HepG2 (cell line): ENCODE measurements around the gene LRRC17. TPM values are rescaled to one million over a fixed set of nuclear protein-coding genes. Genes with fewer than 3 reads are reported as not detected.
A peak's percentile ranks its signal among the peaks of the same experiment; 100 is the strongest.

Experiments
- CAMTA2 ChIP-seq: sonication (generic); formaldehyde crosslinking; IDR thresholded peaks from 2 replicates; pipeline ENCODE4 v1.4.0; 2020; ENCODE audit warnings: mild to moderate bottlenecking, missing genetic modification reagents, borderline replicate concordance
- CREBL2 ChIP-seq: sonication (generic); formaldehyde crosslinking; IDR thresholded peaks from 2 replicates; pipeline ENCODE4 v1.8.1; 2023; ENCODE audit warnings: missing genetic modification reagents, mild to moderate bottlenecking, borderline replicate concordance
- HNF1A ChIP-seq, 2 experiments: sonication (generic) in 1 of 2; formaldehyde crosslinking in 1 of 2; IDR thresholded peaks; 2 replicates each; pipeline versions ENCODE4 v1.4.0 to v1.6.1; 2016 to 2020; ENCODE audit warnings: borderline replicate concordance in 1 of 2, low read depth in 1 of 2, mild to moderate bottlenecking in 1 of 2, missing genetic modification reagents in 1 of 2
- HOXD1 ChIP-seq: sonication (generic); formaldehyde crosslinking; IDR thresholded peaks from 2 replicates; pipeline ENCODE4 v1.5.0; 2020; ENCODE audit warnings: missing genetic modification reagents
- IRF2 ChIP-seq: IDR thresholded peaks from 2 replicates; pipeline ENCODE4 v1.6.1; 2018; ENCODE audit warnings: missing genetic modification reagents, missing compliant biosample characterization
- MAZ ChIP-seq, 2 experiments: sonication (generic) in 1 of 2; formaldehyde crosslinking in 1 of 2; IDR thresholded peaks; 2 replicates each; pipeline versions ENCODE4 v1.5.0 to v1.6.1; 2012 to 2020; ENCODE audit warnings: low read depth in 2 of 2, mild to moderate bottlenecking in 2 of 2, borderline replicate concordance in 1 of 2, improper control_type of control experiment in 1 of 2, low read length in 1 of 2, missing genetic modification reagents in 1 of 2, moderate library complexity in 1 of 2
- NFAT5 ChIP-seq: sonication (generic); formaldehyde crosslinking; IDR thresholded peaks from 2 replicates; pipeline ENCODE4 v1.4.0; 2020; ENCODE audit warnings: missing genetic modification reagents
- RFX1 ChIP-seq: fragments of 450-650 bp; IDR thresholded peaks from 2 replicates; pipeline ENCODE4 v1.6.1; 2017
- SMAD1 ChIP-seq: sonication (generic); formaldehyde crosslinking; IDR thresholded peaks from 2 replicates; pipeline ENCODE4 v1.4.0; 2020; ENCODE audit warnings: missing genetic modification reagents, low read depth, mild to moderate bottlenecking, borderline replicate concordance
- TFAP4 ChIP-seq: sonication (generic); IDR thresholded peaks from 2 replicates; pipeline ENCODE4 v1.6.1; 2016; ENCODE audit warnings: low read depth, borderline replicate concordance
- TOPORS ChIP-seq: sonication (generic); formaldehyde crosslinking; IDR thresholded peaks from 2 replicates; pipeline ENCODE4 v1.8.0; 2023; ENCODE audit warnings: mild to moderate bottlenecking, missing genetic modification reagents
- U2AF2 ChIP-seq: fragments of 200-400 bp; formaldehyde crosslinking; IDR thresholded peaks from 2 replicates; pipeline ENCODE4 v1.6.1; 2017; ENCODE audit warnings: low read depth, mild to moderate bottlenecking, low read length
- ZNF10 ChIP-seq: sonication (generic); formaldehyde crosslinking; IDR thresholded peaks from 2 replicates; pipeline ENCODE4 v1.4.0; 2020; ENCODE audit warnings: mild to moderate bottlenecking, low read depth, missing genetic modification reagents, borderline replicate concordance
- ZNF33A ChIP-seq: sonication (generic); formaldehyde crosslinking; IDR thresholded peaks from 2 replicates; pipeline ENCODE4 v1.5.1; 2020; ENCODE audit warnings: missing genetic modification reagents, mild to moderate bottlenecking, moderate library complexity, borderline replicate concordance
- ZNF563 ChIP-seq: sonication (generic); formaldehyde crosslinking; IDR thresholded peaks from 2 replicates; pipeline ENCODE4 v1.8.0; 2022; ENCODE audit warnings: mild to moderate bottlenecking, moderate library complexity, missing genetic modification reagents
- ZNF572 ChIP-seq: sonication (generic); formaldehyde crosslinking; IDR thresholded peaks from 2 replicates; pipeline ENCODE4 v1.5.1; 2020; ENCODE audit warnings: mild to moderate bottlenecking, missing genetic modification reagents
- ZNF724P ChIP-seq: sonication (generic); formaldehyde crosslinking; IDR thresholded peaks from 2 replicates; pipeline ENCODE4 v1.8.0; 2022; ENCODE audit warnings: missing genetic modification reagents, borderline replicate concordance
- polyA plus RNA-seq, 8 experiments: library from polyadenylated mRNA; depleted of rRNA in 3 of 8; stranded (reverse) in 7 of 8; unstranded in 1 of 8; fragments of >200 nt; fragmentation: Illumina TruSeq in 4 of 8; extraction: Trizol in 4 of 8; gene quantifications; 2 replicates each; pipeline versions ENCODE4 v1.2.1 to v1.2.3, GENCODE V29; 2011 to 2016; ENCODE audit warnings: low read depth in 4 of 8, missing spikeins in 1 of 8, mixed read lengths in 1 of 8; ENCODE audit not compliant: insufficient read depth in 1 of 8
- total RNA-seq, 5 experiments: library from RNA; depleted of rRNA; stranded (reverse); fragments of >200 nt; fragmentation: Illumina TruSeq; extraction: Trizol; gene quantifications; 2 replicates each; pipeline ENCODE4 v1.2.3, GENCODE V29; 2016; ENCODE audit warnings: low read depth in 1 of 5

Gene LRRC17
- total and polyA plus RNA-seq, 2 of the 13 experiments (the other 11 are each of a cell fraction or from before 2014, with no cell fraction given), result 0.20 to 0.66 TPM

- TF ChIP-seq SMAD1 (CRISPR knock-in tag) (no peak), TFAP4 (peak; percentile 86), ZNF10 (CRISPR knock-in tag) (no peak), RFX1 (no peak), CAMTA2 (CRISPR knock-in tag) (no peak), ZNF724P (CRISPR knock-in tag) (no peak), MAZ (IDR thresholded peaks at IDR 0.05; ENCODE audit: borderline replicate concordance, low read depth, low read length) (no peak), MAZ (CRISPR knock-in tag; IDR thresholded peaks at IDR 0.05; ENCODE audit: low read depth) (no peak), TOPORS (no peak), ZNF572 (CRISPR knock-in tag) (no peak), CREBL2 (CRISPR knock-in tag) (no peak), ZNF33A (CRISPR knock-in tag) (0 out of 2 replicates have a peak, but pooled peaks have one; percentile 25), IRF2 (CRISPR knock-in tag) (0 out of 2 replicates have a peak, but pooled peaks have one; percentile 17), U2AF2 (no peak), HNF1A (IDR thresholded peaks at IDR 0.05; ENCODE audit: low read depth) (peak; percentile 51), HNF1A (CRISPR knock-in tag; IDR thresholded peaks at IDR 0.05; ENCODE audit: borderline replicate concordance) (no peak), NFAT5 (CRISPR knock-in tag) (no peak), HOXD1 (CRISPR knock-in tag) (no peak; the same call in 1 of the 2 replicates), ZNF563 (CRISPR knock-in tag) (no peak)
Measured at GRCh38 chr7:102874166-102874829, 38.5 kb upstream of the LRRC17 start (continued).
